Measurements from ENCODE around the gene HOXA11.

The HOXA11 gene

GRCh38 chr7:27148031-27148755 lies 36.8 kb downstream of the HOXA11 start:
- Histone ChIP-seq H3K36me3 (ENCODE audit: control insufficient read depth, insufficient read depth, low read length) (no peaks in the 10 kb centered on the region), H3K27ac (ENCODE audit: low read length) (no peak overlapping the region), H3K27me3 (ENCODE audit: control insufficient read depth, insufficient read depth, low read length) (peaks cover 95% of the 10 kb centered on the region), H3K4me1 (ENCODE audit: control insufficient read depth, insufficient read depth, low read length) (no peaks in the 10 kb centered on the region; the same call in 1 of the 2 replicates), H3K4me3 (ENCODE audit: low read length) (no peak overlapping the region), H3K9me3 (ENCODE audit: control insufficient read depth, insufficient read depth, low read length) (no peaks in the 10 kb centered on the region)
- no CpG with 5 or more reads among the region's 28 CpGs for WGBS (ENCODE audit: insufficient coverage, insufficient read length)
- DNase-seq (ENCODE audit: low read depth, low spot score), result no peak

- WGBS (ENCODE audit: insufficient coverage, insufficient read length), result no CpG with 5 or more reads among the region's 63 CpGs
- no peak within 1 kb of the TSS for H3K4me3 ChIP-seq (ENCODE audit: low read length)
- no peak for DNase-seq (ENCODE audit: low read depth, low spot score)
- peaks cover 95% of the 10 kb centered on the region for H3K27me3 ChIP-seq (ENCODE audit: control insufficient read depth, insufficient read depth, low read length)
- H3K36me3 ChIP-seq (ENCODE audit: control insufficient read depth, insufficient read depth, low read length), result no peaks in the 10 kb centered on the region
- H3K27ac ChIP-seq (ENCODE audit: low read length), result no peak within 1 kb of the TSS
- no peaks in the 10 kb centered on the region for H3K9me3 ChIP-seq (ENCODE audit: control insufficient read depth, insufficient read depth, low read length)
- H3K4me1 ChIP-seq (ENCODE audit: control insufficient read depth, insufficient read depth, low read length), result no peaks in the 10 kb centered on the region; the same call in 1 of the 2 replicates
Observed at GRCh38 chr7:27147199-27148030, 37.6 kb downstream of the HOXA11 start, which contains the start of gene HOXA6. HOXA6 (minus strand) TSS chr7:27147774; CDS start chr7:27147749, 25 bp downstream.

- Histone ChIP-seq H3K9me3 (ENCODE audit: control insufficient read depth, insufficient read depth, low read length) (no peaks in the 10 kb centered on the region), H3K4me3 (ENCODE audit: low read length) (no peak overlapping the region), H3K4me1 (ENCODE audit: control insufficient read depth, insufficient read depth, low read length) (no peaks in the 10 kb centered on the region; the same call in 1 of the 2 replicates), H3K36me3 (ENCODE audit: control insufficient read depth, insufficient read depth, low read length) (no peaks in the 10 kb centered on the region), H3K27me3 (ENCODE audit: control insufficient read depth, insufficient read depth, low read length) (peaks cover 95% of the 10 kb centered on the region), H3K27ac (ENCODE audit: low read length) (no peak overlapping the region)
- no peak for DNase-seq (ENCODE audit: low read depth, low spot score)
- WGBS (ENCODE audit: insufficient coverage, insufficient read length), result no CpG with 5 or more reads among the region's 5 CpGs
Observed at GRCh38 chr7:27146491-27147198, 38.4 kb downstream of the HOXA11 start.

GRCh38 chr7:27145914-27146412 lies 39.1 kb downstream of the HOXA11 start:
- no CpG with 5 or more reads among the region's 11 CpGs for WGBS (ENCODE audit: insufficient coverage, insufficient read length)
- DNase-seq (ENCODE audit: low read depth, low spot score), result no peak
- no peak overlapping the region for H3K27ac ChIP-seq (ENCODE audit: low read length)
- no peaks in the 10 kb centered on the region; the same call in 1 of the 2 replicates for H3K4me1 ChIP-seq (ENCODE audit: control insufficient read depth, insufficient read depth, low read length)
- no peaks in the 10 kb centered on the region for H3K36me3 ChIP-seq (ENCODE audit: control insufficient read depth, insufficient read depth, low read length)
- H3K27me3 ChIP-seq (ENCODE audit: control insufficient read depth, insufficient read depth, low read length), result peaks cover 95% of the 10 kb centered on the region
- H3K4me3 ChIP-seq (ENCODE audit: low read length), result no peak overlapping the region
- H3K9me3 ChIP-seq (ENCODE audit: control insufficient read depth, insufficient read depth, low read length), result no peaks in the 10 kb centered on the region

GRCh38 chr7:27145165-27145913 lies 39.7 kb downstream of the HOXA11 start:
- peaks cover 96% of the 10 kb centered on the region for H3K27me3 ChIP-seq (ENCODE audit: control insufficient read depth, insufficient read depth, low read length)
- DNase-seq (ENCODE audit: low read depth, low spot score), result no peak
- no peak overlapping the region for H3K4me3 ChIP-seq (ENCODE audit: low read length)
- H3K9me3 ChIP-seq (ENCODE audit: control insufficient read depth, insufficient read depth, low read length), result no peaks in the 10 kb centered on the region
- H3K27ac ChIP-seq (ENCODE audit: low read length), result no peak overlapping the region
- H3K36me3 ChIP-seq (ENCODE audit: control insufficient read depth, insufficient read depth, low read length), result no peaks in the 10 kb centered on the region
- no peaks in the 10 kb centered on the region; the same call in 1 of the 2 replicates for H3K4me1 ChIP-seq (ENCODE audit: control insufficient read depth, insufficient read depth, low read length)
- WGBS (ENCODE audit: insufficient coverage, insufficient read length), result no CpG with 5 or more reads among the region's 47 CpGs

- no peak overlapping the region for H3K27ac ChIP-seq (ENCODE audit: low read length)
Observed at GRCh38 chr7:27144781-27145164, 40.3 kb downstream of the HOXA11 start.

GRCh38 chr7:27143950-27144780 lies 40.9 kb downstream of the HOXA11 start:
- H3K36me3 ChIP-seq (ENCODE audit: control insufficient read depth, insufficient read depth, low read length), result no peaks in the 10 kb centered on the region
- no peak overlapping the region for H3K27ac ChIP-seq (ENCODE audit: low read length)
- H3K27me3 ChIP-seq (ENCODE audit: control insufficient read depth, insufficient read depth, low read length), result peaks cover 98% of the 10 kb centered on the region
- no peaks in the 10 kb centered on the region for H3K9me3 ChIP-seq (ENCODE audit: control insufficient read depth, insufficient read depth, low read length)
- no peak overlapping the region for H3K4me3 ChIP-seq (ENCODE audit: low read length)
- no CpG with 5 or more reads among the region's 40 CpGs for WGBS (ENCODE audit: insufficient coverage, insufficient read length)
- no peaks in the 10 kb centered on the region; the same call in 1 of the 2 replicates for H3K4me1 ChIP-seq (ENCODE audit: control insufficient read depth, insufficient read depth, low read length)
- no peak for DNase-seq (ENCODE audit: low read depth, low spot score)

More at GRCh38 chr7:27144781-27145164, 40.3 kb downstream of the HOXA11 start:
- DNase-seq (ENCODE audit: low read depth, low spot score), result no peak
- no CpG with 5 or more reads among the region's 31 CpGs for WGBS (ENCODE audit: insufficient coverage, insufficient read length)
- Histone ChIP-seq H3K9me3 (ENCODE audit: control insufficient read depth, insufficient read depth, low read length) (no peaks in the 10 kb centered on the region), H3K4me1 (ENCODE audit: control insufficient read depth, insufficient read depth, low read length) (no peaks in the 10 kb centered on the region; the same call in 1 of the 2 replicates), H3K4me3 (ENCODE audit: low read length) (no peak overlapping the region), H3K27me3 (ENCODE audit: control insufficient read depth, insufficient read depth, low read length) (peaks cover 96% of the 10 kb centered on the region), H3K36me3 (ENCODE audit: control insufficient read depth, insufficient read depth, low read length) (no peaks in the 10 kb centered on the region)

GRCh38 chr7:27143023-27143949 lies 41.7 kb downstream of the HOXA11 start, which contains the start of gene HOXA5:
HOXA5 (minus strand) TSS chr7:27143681; CDS start chr7:27143607, 74 bp downstream.
- no peaks in the 10 kb centered on the region for H3K36me3 ChIP-seq (ENCODE audit: control insufficient read depth, insufficient read depth, low read length)
- H3K27me3 ChIP-seq (ENCODE audit: control insufficient read depth, insufficient read depth, low read length), result peaks cover 98% of the 10 kb centered on the region
- DNase-seq (ENCODE audit: low read depth, low spot score), result peak; percentile 70
- H3K4me3 ChIP-seq (ENCODE audit: low read length), result peak within 1 kb of the TSS; percentile 14; the same call in 1 of the 2 replicates
- H3K9me3 ChIP-seq (ENCODE audit: control insufficient read depth, insufficient read depth, low read length), result no peaks in the 10 kb centered on the region
- no CpG with 5 or more reads among the region's 86 CpGs for WGBS (ENCODE audit: insufficient coverage, insufficient read length)
- no peak within 1 kb of the TSS for H3K27ac ChIP-seq (ENCODE audit: low read length)
- no peaks in the 10 kb centered on the region; the same call in 1 of the 2 replicates for H3K4me1 ChIP-seq (ENCODE audit: control insufficient read depth, insufficient read depth, low read length)
